GM19372 (cell line): ENCODE data around the gene ZNF226.
"Not testable (repeated sequence)": the region's sequence is repeated elsewhere in the genome, so short reads cannot be mapped to it uniquely, and the experiment has no call there.

Experiments used
- ATAC-seq: cut with Tn5 transposase; IDR thresholded peaks from one replicate; pipeline ENCODE4 v1.9.1; 2021; ENCODE audit warnings: mild to moderate bottlenecking, low read depth, moderate library complexity; ENCODE audit not compliant: unreplicated experiment

Gene ZNF226

DNA sequence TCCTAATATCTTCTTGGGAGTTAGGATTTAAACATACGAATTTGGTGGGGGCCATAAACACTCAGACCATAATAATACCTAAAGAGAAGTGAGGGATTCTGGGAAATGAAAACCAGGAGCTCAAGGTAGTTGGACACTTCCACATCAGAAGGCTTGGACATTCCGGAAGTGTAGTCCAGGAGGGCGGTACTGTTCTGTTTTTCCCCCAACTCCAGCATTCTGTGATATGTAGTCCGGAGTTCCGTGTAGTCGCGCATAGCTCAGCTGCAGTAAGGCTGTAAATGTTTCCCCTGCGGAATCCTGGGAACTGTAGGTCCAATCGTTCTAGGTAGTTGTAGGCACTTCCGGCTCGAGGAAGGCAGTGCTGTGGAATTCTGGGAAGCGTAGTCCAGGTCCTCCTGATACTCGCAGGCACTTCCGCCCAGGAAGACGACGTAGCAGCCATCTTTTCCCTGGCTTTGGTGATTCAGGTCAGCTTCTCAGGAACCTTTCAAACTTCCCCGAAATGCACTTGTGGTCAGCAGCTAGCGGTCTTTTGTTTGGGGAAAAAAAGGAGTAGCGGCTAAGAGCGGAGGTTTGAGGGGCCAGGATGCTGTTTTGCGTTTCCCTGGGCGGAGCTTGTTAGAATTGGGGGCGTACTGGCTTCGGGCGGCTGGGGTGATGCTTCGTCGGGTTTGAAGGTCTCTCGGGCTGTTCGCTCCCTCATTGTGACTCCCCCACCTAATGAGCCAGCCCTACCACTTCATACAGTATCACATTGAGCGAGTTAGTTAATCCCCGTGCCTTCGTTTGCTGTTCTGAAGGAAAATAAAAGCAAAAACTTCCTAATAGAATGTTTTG lies at the start of gene ZNF226:
TSS of gene ZNF226 (plus strand) at position 428 of the 840 bp plus-strand sequence. CDS start 4,981 bp downstream, outside the sequence.
- peak; percentile 88 for ATAC-seq

DNA sequence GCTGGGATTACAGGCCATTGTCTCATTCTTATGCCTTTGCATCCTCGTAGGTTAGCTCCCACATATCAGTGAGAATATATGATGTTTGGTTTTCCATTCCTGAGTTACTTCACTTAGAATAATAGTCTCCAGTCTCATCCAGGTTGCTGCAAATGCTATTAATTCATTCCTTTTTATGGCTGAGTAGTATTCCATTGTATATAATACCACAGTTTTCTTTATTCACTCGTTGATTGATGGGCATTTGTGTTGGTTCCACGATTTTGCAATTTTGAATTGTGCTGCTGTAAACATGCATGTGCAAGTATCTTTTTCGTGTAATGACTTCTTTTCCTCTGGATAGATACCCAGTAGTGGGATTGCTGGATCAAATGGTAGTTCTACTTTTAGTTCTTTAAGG lies 43.7 kb upstream of the ZNF226 start:
- not testable (repeated sequence) for ATAC-seq

DNA sequence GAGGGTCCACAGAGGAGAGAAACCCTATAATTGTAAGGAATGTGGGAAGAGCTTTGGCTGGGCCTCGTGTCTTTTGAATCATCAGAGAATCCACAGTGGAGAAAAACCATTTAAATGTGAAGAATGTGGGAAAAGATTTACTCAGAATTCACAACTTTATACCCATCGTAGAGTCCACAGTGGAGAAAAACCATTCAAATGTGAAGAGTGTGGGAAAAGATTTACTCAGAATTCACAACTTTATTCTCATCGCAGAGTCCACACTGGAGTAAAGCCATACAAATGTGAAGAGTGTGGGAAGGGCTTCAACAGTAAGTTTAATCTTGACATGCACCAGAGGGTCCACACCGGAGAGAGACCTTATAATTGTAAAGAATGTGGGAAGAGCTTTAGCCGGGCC lies 32.9 kb upstream of the ZNF226 start:
- ATAC-seq: no peak

DNA sequence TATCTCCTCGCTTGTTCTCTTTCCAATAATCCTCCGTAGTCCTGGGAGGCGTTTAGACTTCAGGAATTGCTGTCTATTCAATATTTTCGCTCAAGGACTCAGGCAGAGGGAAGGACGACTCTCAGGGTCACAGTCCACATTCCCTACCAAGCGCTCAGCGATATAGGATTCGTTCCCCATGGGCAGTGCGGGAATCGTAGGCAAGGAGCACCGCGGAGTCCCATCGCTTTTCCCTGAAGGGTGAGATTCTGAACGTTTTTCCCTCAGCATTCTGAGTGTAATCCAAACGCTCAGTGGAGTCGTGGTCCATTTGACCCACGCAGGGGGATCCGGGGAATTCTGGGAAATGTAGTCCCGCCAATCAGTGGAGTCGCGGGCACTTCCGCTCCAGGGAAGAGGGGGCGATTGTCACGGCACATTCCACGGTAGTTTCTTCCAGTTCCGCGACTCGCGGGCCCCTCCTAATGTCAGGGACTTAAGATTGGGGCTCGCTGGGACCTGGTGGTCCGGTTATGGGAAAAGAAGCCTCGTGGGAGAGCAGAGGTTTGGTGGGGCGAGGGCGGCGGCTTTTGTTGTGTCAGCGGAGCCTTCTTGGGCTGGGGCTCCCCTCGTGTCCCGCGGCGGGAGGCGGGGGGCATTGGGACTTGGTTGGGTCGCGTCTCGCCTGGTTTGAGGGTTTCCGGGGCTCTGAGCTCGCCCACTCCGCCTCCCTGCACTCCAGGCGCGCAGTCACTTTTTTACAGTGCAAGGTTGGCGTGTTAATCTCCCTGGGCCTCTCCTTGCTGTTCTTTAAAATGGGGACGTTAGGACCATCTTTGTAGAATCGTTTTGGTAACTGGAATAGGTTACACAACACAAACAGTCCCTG lies 23.5 kb upstream of the ZNF226 start, which contains the start of gene ZNF234:
TSS of gene ZNF234 (plus strand) at position 364 of the 868 bp plus-strand sequence. CDS start 3,079 bp downstream, outside the sequence.
- peak; percentile 78 for ATAC-seq

DNA sequence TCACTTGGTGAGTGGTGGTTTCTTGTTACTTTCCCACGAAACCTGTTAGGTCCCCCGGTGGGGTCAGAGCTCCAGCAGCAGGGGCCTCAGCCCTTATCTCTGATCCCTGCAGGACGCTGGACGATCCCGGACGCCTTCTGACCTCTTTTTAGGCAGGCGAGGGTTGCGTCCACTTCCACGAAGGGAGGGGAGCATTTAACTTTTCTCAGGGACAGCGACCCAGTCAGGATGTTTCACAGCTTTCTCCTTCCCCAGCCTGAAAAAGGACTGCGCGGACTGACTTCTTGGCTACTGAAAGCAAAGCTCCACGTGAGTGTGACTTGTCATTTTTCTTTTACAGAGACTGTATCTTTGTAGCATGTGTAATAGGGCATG lies 22.9 kb upstream of the ZNF226 start:
- no peak for ATAC-seq

DNA sequence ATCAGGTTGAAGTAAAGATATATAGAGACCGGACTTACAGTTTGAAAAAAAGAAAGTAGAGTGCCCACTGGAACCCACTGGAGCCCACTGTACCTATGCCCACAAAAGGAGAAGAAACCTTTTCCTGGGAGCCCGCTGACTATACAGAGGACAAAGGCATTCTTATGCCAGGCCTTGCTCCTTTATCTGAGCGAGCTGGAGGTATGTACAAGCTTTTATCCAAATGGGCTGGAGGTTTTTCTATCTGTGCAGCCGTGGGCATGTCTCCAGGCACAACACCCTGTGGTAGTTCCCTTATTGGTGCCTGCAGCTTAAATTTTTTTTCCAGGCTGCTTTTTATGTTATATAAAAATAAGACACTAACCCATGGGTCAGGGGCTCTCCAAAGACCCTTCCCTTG lies 15.1 kb upstream of the ZNF226 start:
- ATAC-seq: no peak

DNA sequence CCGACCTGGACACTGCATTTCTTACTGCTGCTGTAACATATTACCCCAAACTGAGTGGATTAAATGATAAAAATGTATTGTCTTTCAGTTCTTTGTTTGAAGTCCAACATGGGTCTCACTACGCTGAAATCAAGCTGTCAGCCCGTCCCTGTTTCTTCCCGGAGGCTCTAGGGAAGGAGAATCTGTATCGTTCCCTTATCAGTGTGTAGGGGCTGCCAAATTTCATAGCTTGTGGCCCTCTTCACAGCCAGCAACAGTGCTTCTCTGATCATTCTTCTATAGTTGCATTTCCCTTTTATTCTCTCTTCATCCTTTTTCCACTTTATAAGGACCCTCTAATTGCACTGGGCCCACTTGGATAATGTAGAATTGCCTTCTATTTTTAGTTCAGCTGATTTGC lies 13.4 kb upstream of the ZNF226 start:
- ATAC-seq: no peak

DNA sequence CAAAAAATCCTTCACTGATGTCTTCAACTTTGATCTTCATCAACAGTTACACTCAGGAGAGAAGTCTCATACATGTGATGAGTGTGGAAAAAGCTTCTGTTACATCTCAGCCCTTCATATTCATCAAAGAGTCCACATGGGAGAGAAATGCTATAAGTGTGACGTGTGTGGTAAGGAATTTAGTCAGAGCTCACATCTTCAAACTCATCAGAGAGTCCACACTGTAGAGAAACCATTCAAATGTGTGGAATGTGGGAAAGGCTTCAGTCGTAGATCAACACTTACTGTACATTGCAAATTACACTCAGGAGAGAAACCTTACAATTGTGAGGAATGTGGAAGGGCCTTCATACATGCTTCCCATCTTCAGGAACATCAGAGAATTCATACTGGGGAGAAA lies 8.4 kb upstream of the ZNF226 start:
- no peak for ATAC-seq

DNA sequence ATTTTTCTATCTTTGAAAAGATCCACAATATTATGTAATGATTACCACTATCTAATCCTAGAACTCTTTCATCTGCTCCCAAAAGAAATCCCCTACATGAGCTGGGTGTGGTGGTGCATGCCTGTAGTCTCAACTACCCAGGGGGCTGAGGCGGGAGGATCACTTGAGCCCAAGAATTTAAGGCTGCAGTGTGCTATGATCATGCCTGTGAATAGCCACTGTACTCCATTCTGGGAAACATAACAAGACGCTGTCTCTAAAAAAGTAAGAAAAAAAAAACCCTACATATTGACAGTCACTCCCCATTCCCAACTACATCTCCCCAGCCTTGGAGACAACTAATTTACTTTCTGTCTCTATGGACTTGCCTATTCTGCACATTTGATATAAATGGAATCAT lies 1.1 kb upstream of the ZNF226 start:
- ATAC-seq: no peak

DNA sequence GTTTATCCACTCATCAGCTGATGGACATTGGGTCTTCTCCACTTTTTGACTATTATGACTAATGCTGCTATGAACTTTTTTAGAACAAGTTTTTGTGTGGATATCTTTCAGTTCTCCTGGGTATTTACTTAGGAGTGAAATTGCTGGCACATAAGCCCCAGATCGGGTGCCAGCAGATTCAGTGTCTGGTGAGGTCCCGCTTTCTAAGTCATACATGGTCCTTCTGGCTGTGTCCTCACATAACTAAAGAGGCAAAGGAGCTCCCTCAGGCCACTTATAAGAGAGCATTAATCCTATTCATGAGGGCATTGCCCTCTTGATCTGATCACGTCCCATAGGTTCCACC lies 600 bp upstream of the ZNF226 start:
- no peak for ATAC-seq

DNA sequence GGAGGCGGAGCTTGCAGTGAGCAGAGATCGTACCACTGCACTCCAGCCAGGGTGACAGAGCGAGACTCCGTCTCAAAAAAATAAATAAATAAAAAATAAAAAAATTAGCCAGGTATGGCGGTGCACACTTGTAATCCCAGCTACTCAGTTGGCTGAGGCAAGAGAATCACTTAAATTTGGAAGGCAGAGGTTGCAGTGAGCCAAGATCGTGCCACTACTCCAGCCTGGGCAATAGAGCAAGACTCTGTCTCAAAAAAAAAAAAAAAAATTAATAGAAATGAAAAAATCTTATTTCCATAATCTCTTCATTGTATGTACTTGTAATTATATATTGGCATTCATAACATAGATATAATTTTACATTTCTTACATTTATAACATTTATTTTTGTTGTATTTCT lies 5.8 kb downstream of the ZNF226 start:
- not testable (repeated sequence) for ATAC-seq

DNA sequence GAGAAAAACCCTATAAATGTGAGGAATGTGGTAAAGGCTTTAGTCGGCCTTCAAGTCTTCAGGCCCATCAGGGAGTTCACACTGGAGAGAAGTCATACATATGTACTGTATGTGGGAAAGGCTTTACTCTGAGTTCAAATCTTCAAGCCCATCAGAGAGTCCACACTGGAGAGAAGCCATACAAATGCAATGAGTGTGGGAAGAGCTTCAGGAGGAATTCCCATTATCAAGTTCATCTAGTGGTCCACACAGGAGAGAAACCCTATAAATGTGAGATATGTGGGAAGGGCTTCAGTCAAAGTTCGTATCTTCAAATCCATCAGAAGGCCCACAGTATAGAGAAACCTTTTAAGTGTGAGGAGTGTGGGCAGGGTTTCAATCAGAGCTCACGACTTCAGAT lies 11.7 kb downstream of the ZNF226 start:
- ATAC-seq: no peak

DNA sequence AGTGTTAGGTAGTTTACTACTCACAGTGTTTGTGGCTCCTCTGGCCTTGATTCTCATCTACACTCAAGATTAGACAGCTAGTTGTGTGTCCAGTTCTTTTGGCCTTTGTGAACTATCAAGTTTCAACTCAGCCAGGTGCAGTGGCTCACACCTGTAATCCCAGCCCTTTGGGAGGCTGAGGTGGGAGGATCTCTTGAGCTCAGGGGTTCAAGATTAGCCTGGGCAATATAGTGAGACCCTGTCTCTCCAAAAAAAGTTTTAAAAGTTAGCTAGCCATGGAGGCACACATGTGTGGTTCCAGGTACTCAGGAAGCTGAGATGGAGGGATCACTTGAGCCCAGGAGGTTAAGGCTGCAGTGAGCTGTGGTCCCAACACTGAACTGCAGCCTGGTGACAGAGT lies 16.1 kb downstream of the ZNF226 start:
- ATAC-seq: no peak

DNA sequence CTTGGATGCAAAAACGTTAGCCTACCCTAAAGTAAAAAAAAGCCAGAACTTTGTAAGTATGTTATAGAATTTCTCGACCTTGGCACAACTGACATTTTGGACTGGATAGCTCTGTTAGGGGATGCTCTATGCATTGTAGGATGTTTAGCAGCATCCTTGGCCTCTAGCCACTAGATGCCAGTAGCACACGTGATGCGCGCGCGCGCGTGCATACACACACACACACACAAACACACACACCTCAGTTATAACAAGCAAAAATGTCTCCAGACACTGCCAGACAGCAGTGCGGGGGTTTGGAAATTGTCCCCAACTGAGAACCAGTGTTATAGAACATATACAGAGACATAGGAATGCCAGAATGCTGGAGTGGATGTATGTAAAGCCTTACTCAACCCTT lies 17.2 kb downstream of the ZNF226 start:
- ATAC-seq: no peak

DNA sequence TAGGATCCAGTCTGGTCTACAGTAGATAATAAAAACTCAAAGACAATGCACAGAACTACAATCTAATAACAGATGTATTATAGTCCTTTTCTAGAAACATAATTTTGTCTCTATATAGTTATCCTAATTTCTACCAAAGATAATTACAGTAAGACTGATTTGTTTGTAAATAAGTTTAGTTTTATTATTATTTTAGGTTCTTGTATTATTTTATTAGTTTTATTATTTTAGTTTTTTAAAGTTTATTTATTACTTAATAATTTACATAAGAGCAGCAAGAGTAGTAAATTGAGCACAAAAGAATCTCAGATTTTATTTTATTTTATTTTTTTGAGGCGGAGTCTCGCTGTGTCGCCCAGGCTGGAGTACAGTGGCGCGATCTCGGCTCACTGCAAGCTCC lies 25.1 kb downstream of the ZNF226 start:
- no peak for ATAC-seq

DNA sequence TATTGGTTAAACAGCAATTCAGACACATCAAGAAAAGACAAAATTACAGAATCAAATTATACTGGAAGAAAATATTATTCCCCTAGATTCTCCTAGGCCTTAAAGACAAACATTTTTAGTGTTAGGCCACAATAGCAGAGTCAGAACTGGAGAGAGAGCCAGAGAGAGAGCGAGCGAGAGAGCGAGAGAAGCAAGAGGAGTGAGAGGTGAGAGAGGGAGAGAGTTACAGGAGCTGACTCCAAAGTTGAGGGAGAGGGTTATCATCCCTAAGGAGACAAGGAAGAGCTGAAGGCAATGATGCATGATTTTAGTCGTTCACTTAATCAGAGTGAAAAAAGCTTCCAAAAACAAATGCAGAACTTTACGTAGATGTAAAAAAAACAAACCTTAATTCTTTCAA lies 27.2 kb downstream of the ZNF226 start:
- ATAC-seq: no peak

DNA sequence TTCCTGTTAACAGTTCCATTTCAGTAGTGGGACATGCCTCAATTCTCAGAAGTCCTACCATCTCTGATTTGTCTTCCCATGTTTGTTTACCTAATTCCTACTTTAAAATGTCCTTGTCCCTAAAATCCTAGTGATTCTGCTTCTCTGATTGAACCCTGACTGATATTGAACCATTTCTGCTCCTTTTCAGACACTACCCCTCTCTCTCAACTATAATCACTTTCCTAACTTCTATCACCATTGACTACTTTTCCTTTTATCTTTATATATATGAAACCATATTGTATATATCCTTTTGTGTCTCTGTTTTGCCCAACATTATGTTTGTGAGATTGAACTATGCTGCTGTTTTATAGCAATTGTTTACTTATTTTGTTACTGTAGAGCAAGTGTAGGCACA lies 31.9 kb downstream of the ZNF226 start:
- no peak for ATAC-seq

DNA sequence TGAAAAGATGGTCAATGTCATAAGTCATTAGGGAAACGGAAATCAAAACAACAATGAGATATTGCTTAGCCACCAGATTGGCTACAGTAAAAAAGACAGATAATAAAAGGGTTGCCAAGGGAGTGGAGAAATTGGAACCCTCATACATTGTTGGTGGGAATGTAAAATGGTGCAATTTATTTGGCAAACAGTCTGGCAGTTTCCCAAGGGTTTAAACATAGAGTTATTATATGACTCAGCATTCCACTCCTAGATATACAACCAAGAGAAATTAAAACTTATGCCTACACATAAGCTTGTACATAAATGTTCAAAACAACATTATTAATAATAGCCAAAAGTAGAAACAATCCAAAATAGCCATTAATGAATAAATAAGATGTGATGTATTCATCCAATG lies 37.6 kb downstream of the ZNF226 start:
- no peak for ATAC-seq

DNA sequence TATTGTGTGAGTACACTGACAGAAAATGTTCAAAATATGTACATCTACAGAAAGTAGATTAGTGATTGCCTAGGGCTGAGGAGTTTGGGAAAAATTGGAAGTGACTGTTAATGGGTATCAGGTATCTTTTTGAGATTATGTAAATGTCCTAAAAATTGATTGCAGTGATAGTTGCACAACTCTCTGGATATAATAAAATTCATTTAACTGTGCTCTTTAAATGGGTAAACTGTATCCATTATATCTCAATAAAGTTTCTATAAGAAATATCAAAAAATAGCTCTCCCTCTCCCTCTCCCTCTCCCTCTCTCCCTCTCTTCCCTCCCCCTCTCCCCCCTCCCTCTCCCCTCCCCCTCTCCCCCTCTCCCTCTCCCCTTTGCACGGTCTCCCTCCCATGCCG lies 38.1 kb downstream of the ZNF226 start:
- ATAC-seq: no peak

DNA sequence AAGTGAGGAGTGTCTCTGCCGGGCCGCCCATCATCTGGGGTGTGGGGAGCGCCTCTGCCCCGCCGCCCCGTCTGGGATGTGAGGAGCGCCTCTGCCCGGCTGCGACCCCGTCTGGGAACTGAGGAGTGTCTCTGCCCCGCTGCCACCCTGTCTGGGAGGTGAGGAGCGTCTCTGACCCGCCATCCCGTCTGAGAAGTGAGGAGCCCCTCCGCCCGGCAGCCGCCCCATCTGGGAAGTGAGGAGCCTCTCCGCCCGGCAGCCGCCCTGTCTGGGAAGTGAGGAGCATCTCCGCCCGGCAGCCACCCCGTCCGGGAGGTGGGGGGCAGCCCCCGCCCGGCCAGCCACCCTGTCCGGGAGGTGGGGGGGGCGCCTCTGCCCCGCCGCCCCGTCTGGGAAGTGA lies 39.0 kb downstream of the ZNF226 start:
- not testable (repeated sequence) for ATAC-seq

DNA sequence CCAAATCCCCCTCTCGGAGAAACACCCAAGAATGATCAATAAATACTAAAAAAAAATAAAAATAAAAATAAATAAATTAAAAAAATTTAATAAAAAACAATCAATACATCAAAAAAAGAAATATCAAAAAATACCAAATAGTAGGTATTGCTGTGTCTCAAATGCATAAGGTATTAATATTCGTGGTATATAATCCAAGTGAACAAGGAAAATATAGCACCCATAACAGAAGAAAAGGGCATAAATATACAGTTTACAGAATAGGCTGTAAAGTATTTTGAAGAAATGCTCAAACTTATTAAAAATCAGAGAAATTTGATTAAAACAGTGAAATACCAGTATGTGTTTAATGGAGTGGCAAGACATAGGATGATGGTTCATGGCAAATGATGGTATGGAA lies 39.9 kb downstream of the ZNF226 start:
- ATAC-seq: no peak
